Muscle layer of colon (tissue), 2 donors: ENCODE measurements around the gene YIPF4.

ENCODE experiments used
- H3K27ac ChIP-seq: one replicate; pipeline ENCODE4 v1.7.0; 2013; ENCODE audit warnings: low read depth, mild to moderate bottlenecking, low read length, moderate library complexity
- H3K27me3 ChIP-seq, 2 donors: one replicate each; pipeline ENCODE4 v1.7.0; 2013; ENCODE audit warnings: low read length in 2 of 2, mild to moderate bottlenecking in 2 of 2; ENCODE audit not compliant: insufficient read depth in 2 of 2, control insufficient read depth in 1 of 2
- H3K36me3 ChIP-seq: one replicate; pipeline ENCODE4 v1.7.0; 2013; ENCODE audit warnings: mild to moderate bottlenecking, low read length; ENCODE audit not compliant: insufficient read depth
- H3K4me1 ChIP-seq: one replicate; pipeline ENCODE4 v1.7.0; 2013; ENCODE audit warnings: mild to moderate bottlenecking, low read length; ENCODE audit not compliant: insufficient read depth
- H3K4me3 ChIP-seq, 2 donors: one replicate each; pipeline ENCODE4 v1.7.0; 2013; ENCODE audit warnings: low read length in 2 of 2, low read depth in 1 of 2, mild to moderate bottlenecking in 1 of 2, moderate library complexity in 1 of 2
- H3K9ac ChIP-seq: one replicate; pipeline ENCODE4 v1.7.0; 2013; ENCODE audit warnings: low read length
- H3K9me3 ChIP-seq: one replicate; pipeline ENCODE4 v1.7.0; 2013; ENCODE audit warnings: mild to moderate bottlenecking, low read length
- donor health status: abdominal sarcoma.
- donor health status: Adenocarcinoma of cecum.

Gene YIPF4

DNA sequence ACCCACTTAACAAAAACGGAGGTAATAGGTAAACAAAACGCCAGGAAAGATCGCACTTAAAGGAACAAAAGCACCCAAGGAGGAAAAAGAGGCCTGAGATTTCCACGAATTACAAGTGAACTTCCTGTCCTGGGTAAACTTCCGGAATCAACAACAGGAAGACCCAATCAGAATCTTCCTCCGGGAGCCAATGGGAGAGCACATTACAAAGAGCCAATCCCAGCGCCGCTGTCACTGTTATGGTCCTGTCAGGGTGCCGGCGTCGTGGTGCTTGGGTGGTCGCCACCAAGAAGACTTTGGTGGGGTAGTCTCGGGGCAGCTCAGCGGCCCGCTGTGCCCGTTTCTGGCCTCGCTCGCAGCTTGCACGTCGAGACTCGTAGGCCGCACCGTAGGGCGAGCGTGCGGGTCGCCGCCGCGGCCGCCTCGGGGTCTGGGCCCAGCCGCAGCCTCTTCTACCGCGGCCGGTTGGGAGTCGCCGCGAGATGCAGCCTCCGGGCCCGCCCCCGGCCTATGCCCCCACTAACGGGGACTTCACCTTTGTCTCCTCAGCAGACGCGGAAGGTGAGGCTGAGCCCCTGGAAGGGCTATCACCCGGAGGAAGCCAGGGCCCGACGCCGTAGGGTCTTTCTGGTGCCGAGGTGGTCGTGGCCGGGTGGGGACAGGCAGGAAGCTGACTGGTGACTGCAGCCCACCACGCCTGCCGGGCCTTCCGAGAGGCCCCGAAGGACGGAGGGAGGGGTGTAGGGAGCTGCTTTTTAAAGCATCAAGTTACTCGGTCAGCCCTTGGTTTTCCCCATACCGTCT lies at the start of gene YIPF4:
Gene YIPF4 (plus strand): TSS at position 231 of the 804 bp plus-strand sequence. CDS start 252 bp downstream, at position 483.
- no peaks in the 10 kb centered on the region for H3K9me3 ChIP-seq
- no peaks in the 10 kb centered on the region for H3K36me3 ChIP-seq
- peak within 1 kb of the TSS; percentile 88 for H3K27ac ChIP-seq
- H3K27me3 ChIP-seq = no peaks in the 10 kb centered on the region
- peak within 1 kb of the TSS; percentile 63 to 79 for H3K4me3 ChIP-seq
- H3K4me1 ChIP-seq = peaks cover 10% of the 10 kb centered on the region
- peak within 1 kb of the TSS; percentile 81 for H3K9ac ChIP-seq

DNA sequence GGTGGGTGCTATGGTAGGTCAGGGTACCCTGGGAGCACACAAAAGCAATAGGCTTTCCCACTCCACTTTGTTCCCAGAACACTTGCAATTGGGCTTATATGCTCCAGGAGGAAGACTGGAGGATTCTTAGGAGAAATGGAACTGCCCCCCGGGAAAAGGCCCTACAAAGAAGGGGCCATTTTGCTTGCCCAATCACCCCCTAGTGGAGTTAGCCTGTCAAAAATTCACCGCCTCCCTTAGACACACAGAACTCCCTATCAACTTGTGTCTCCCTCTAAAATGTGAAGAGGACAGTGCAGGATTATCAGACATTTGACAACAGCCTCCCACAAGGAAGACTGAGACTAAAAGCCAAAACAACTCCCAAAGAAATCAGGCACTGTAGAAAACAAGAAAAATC lies 49.5 kb upstream of the YIPF4 start:
- no peak overlapping the region for H3K27ac ChIP-seq
- no peaks in the 10 kb centered on the region for H3K4me1 ChIP-seq
- no peaks in the 10 kb centered on the region for H3K9me3 ChIP-seq
- peaks cover under 1% of the 10 kb centered on the region for H3K36me3 ChIP-seq
- H3K9ac ChIP-seq = no peak overlapping the region
- H3K4me3 ChIP-seq = no peak overlapping the region
- H3K27me3 ChIP-seq = no peaks in the 10 kb centered on the region

DNA sequence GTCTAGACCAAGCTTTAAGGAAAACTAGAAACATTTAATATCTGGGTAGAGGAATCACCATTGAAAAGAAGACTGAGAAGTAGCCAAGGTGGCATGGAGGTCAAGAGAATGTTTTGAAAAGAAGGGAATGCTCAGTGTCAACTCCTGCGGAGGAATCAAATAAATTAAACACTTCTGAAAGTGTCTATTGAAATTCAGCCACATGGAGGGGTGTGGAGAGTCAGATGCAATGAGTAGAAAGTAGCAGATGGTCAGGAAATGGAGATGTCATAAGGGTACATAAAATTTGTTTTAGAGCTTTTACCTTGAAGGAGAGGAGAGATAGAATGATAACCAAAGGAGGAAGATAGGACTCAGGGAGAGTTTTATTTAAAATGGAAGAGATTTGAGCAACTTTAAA lies 48.1 kb upstream of the YIPF4 start:
- no peaks in the 10 kb centered on the region for H3K4me1 ChIP-seq
- no peak overlapping the region for H3K9ac ChIP-seq
- H3K27me3 ChIP-seq = no peaks in the 10 kb centered on the region
- no peaks in the 10 kb centered on the region for H3K9me3 ChIP-seq
- no peaks in the 10 kb centered on the region for H3K36me3 ChIP-seq
- no peak overlapping the region for H3K4me3 ChIP-seq
- H3K27ac ChIP-seq = no peak overlapping the region

DNA sequence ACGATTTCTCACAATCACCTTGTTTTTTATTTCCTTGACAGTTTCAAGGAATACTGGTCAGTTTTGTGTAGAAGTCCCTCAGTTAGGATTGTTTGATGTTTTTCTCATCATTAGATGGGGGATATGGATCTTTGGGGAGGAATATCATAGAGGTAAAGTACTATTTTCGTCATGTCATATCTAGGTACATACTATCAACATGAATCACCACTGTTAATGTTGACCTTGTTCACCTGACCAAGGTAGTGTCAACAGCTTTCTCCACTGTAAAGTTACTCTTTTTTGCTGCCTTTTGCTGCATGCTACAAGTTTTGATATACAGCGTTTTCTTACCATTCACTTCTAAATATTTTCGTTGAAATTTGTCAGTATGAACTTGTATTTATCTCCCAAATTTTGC lies 45.7 kb upstream of the YIPF4 start:
- H3K4me1 ChIP-seq = no peaks in the 10 kb centered on the region
- no peaks in the 10 kb centered on the region for H3K27me3 ChIP-seq
- no peak overlapping the region for H3K4me3 ChIP-seq
- no peaks in the 10 kb centered on the region for H3K36me3 ChIP-seq
- H3K9me3 ChIP-seq = no peaks in the 10 kb centered on the region
- no peak overlapping the region for H3K27ac ChIP-seq
- no peak overlapping the region for H3K9ac ChIP-seq

DNA sequence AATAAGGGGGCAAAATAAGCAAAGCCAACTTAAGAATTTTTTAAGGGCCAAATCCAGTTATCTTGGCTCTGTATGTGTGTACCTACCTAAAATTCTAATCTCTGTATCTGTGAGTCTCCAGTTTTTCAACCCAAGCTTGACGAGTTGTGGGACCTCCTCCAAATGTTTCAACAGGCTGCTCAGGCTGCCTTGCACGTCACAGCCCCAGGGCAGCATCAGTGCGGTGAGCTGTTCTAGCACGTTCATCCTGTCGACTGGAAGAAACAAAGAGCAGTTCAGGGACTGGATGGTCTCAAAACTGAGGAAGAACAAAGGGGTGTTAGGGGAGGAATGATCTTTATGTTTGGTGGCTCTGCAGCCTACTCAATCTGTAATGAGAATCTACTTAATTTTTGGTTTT lies 42.4 kb upstream of the YIPF4 start:
- H3K4me3 ChIP-seq = no peak overlapping the region
- H3K27ac ChIP-seq = no peak overlapping the region
- no peaks in the 10 kb centered on the region for H3K36me3 ChIP-seq
- H3K9ac ChIP-seq = no peak overlapping the region
- no peaks in the 10 kb centered on the region for H3K4me1 ChIP-seq
- no peaks in the 10 kb centered on the region for H3K9me3 ChIP-seq
- H3K27me3 ChIP-seq = no peaks in the 10 kb centered on the region

DNA sequence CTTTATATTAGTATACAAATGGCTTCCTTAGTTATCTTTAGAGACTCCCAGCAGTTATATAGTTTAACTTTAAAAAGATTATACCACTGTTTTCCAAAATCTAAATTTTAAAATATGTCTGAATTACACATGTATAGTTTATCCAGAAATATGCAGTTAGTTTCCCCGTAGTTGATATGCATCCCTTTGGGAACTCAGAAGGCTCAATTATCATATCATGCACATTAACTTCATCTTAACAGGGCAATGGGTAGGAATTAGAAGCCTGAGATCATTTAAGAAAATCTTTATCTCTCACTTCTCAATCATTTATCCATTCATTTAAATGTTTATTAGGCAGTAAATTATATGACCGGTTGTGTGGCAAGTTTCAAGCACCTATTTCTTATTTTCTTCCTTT lies 40.2 kb upstream of the YIPF4 start:
- Histone ChIP-seq H3K27me3 (no peaks in the 10 kb centered on the region), H3K9me3 (no peaks in the 10 kb centered on the region), H3K4me1 (no peaks in the 10 kb centered on the region), H3K9ac (no peak overlapping the region), H3K4me3 (no peak overlapping the region), H3K27ac (no peak overlapping the region), H3K36me3 (no peaks in the 10 kb centered on the region)

DNA sequence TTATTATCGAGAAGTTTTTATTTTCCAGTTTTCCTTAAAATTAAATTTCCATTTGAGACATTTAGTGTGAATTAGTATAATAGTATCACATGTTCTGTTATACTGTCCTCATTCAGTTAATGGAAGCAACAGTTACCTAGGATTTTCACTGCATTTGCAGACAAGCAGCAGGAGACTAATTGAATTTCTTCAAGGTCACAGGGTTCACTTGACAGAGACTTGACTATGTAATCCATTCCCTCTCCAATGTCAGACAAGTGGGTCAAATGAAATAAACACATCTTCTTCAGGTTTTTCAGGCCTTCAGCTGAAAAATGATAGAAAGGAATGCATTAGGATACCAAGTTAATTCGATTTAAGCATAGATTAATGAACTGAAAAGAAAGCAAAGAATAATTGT lies 39.7 kb upstream of the YIPF4 start:
- Histone ChIP-seq H3K4me3 (no peak overlapping the region), H3K27ac (no peak overlapping the region)

DNA sequence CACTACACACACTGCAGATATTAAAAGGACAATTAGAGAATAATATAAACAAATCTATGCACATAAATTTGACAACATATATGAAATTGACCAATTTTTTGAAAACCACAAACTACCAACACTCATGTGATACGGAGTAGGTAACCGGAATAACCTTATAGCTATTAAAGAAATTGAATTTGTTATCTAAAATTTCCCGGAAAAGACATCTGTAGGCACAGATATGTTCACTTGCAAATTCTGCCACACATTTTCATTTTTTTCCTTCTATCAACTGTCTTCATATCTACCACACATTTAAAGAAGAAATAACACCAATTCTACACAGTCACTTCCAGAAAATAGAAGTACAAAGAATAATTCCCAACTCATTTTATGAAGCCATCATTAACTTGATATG lies 35.4 kb upstream of the YIPF4 start:
- Histone ChIP-seq H3K27ac (no peak overlapping the region), H3K27me3 (no peaks in the 10 kb centered on the region), H3K9me3 (no peaks in the 10 kb centered on the region), H3K36me3 (no peaks in the 10 kb centered on the region), H3K9ac (no peak overlapping the region), H3K4me1 (no peaks in the 10 kb centered on the region), H3K4me3 (no peak overlapping the region)

More for the DNA sequence above, 39.7 kb upstream of the YIPF4 start:
- H3K9me3 ChIP-seq = no peaks in the 10 kb centered on the region
- no peaks in the 10 kb centered on the region for H3K27me3 ChIP-seq
- H3K4me1 ChIP-seq = no peaks in the 10 kb centered on the region
- H3K9ac ChIP-seq = no peak overlapping the region
- H3K36me3 ChIP-seq = no peaks in the 10 kb centered on the region

DNA sequence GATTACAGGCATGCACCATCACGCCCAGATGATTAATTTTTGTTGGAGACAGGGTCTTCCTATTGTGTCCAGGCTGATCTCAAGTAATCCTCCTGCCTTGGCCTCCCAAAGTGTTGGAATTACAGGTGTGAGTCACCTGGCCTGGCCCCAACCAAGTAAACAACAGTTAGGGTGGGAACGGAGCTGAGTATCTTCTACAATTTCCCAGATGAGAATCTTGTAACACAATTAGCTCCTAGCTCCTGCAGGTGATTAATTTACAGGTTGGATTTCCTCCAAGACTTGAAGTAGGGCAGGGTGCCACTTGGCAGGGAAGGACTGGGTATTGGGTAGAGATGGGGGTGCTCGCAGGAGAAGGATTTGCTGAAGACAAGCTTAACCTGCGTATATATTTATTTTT lies 30.8 kb upstream of the YIPF4 start:
- Histone ChIP-seq H3K4me1 (no peaks in the 10 kb centered on the region), H3K9me3 (no peaks in the 10 kb centered on the region), H3K27me3 (no peaks in the 10 kb centered on the region), H3K36me3 (no peaks in the 10 kb centered on the region), H3K27ac (no peak overlapping the region), H3K4me3 (no peak overlapping the region), H3K9ac (no peak overlapping the region)

DNA sequence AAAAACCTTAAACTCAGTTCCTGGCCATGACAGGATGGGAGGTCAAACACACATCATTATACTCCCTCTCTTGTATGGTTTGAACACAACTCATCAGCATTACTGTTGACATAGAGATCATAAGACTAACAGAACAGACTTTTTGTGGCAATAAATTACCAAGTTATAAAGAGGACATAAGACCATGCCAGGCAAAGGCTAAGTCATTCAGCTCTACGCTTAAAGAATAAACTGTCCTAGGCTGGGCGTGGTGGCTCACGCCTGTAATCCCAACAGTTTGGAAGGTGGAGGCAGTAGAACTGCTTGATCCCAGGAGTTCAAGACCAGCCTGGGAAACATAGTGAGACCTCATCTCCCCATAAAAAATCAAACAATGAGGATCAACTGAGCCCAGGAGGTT lies 29.4 kb upstream of the YIPF4 start:
- Histone ChIP-seq H3K4me1 (no peaks in the 10 kb centered on the region), H3K27me3 (no peaks in the 10 kb centered on the region), H3K9me3 (no peaks in the 10 kb centered on the region), H3K27ac (no peak overlapping the region), H3K9ac (no peak overlapping the region), H3K4me3 (no peak overlapping the region), H3K36me3 (no peaks in the 10 kb centered on the region)

DNA sequence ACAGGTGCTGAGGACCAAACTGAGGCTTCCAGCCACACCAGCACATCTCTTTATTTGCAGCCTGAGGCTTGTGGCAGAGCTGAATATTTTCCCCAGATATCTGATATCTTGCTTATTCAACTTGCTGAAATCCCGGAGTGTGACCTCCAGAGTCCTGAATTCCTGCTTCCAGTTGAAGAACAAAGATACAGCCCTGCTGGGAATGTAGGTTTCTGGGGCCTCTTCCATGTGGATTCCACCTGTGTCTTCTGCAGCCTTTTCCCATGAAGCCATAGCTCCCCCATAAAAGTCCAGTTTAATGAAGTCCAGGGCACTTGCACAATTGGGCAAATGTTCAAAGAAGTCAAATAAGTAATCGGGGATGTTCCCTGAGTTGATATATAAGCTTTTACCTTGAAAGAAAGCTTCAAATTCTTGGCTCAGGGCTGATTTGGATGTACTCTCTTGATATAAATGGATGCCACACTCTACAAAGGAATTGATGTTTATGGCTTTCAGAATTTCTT lies 27.9 kb upstream of the YIPF4 start:
- H3K9ac ChIP-seq = no peak overlapping the region
- no peaks in the 10 kb centered on the region for H3K4me1 ChIP-seq
- H3K9me3 ChIP-seq = no peaks in the 10 kb centered on the region
- no peak overlapping the region for H3K27ac ChIP-seq
- no peaks in the 10 kb centered on the region for H3K27me3 ChIP-seq
- H3K36me3 ChIP-seq = no peaks in the 10 kb centered on the region
- H3K4me3 ChIP-seq = no peak overlapping the region

DNA sequence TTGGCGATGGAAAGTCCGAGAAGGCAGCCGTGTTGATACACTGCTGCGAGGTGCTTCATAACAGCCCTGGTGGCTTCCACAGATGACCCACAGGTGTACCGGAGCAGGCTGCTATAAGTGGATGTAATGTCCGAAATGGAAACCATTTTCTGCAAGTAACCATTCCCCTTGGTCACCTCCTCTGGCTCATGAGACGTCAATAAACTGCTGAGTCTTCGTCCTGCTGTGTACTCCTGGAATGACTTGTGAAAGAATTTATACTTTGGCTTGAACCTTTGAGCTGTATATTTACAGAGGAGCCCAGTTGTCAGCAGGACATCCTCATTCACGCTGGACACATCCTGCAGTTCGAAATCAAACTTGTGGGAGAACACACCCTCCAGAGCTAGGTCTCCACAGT lies 27.4 kb upstream of the YIPF4 start:
- Histone ChIP-seq H3K36me3 (no peaks in the 10 kb centered on the region), H3K4me1 (no peaks in the 10 kb centered on the region), H3K9ac (no peak overlapping the region), H3K27me3 (no peaks in the 10 kb centered on the region), H3K4me3 (no peak overlapping the region), H3K9me3 (no peaks in the 10 kb centered on the region), H3K27ac (no peak overlapping the region)
